HG02623 (cell line): ENCODE data around the gene PTPRG.

Experiments used
- ATAC-seq: cut with Tn5 transposase; IDR thresholded peaks from one replicate; pipeline ENCODE4 v1.9.1; 2021; ENCODE audit warnings: moderate library complexity; ENCODE audit not compliant: unreplicated experiment

The PTPRG gene

DNA sequence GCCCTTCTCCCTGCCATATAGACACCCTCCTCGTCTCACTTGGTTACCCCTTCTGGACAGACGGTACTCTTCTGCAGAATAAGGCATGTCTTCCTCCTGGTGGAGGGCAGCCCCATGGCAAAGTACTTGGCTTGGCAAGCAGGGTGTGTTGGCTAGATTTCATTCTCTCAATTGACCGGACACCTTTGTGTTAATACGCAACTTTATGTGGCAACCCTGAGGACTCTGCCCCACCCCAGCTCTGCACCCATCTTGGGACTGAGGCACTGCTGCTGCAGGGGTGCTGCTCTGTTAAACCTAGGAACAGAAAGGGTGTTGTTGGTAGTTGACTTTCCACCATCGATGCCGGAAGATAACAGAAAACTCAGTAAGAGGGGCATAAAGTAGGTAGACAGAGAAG lies 55.2 kb downstream of the PTPRG start:
- ATAC-seq = no peak

GRCh38 chr3:61617041-61617440 lies 55.7 kb downstream of the PTPRG start:
- ATAC-seq = no peak

DNA sequence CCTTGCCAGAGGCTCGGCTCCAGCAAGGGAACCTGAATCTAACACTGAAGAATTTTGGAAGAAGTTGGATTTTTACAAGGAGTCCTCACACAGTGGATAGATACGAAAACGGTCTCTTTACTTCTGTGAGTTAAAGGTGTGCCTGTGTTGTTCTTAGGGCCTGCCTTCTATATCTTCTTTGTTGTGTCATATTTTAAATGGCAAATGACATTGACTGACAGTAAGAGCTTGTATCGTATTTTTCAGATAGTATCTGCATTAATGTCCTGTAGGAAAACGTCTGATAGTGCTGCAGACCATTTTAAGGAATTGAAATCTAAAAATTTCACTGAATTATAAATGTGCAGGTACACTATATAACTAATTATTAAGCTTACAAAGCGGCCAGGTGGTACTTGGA lies 56.3 kb downstream of the PTPRG start:
- no peak for ATAC-seq

DNA sequence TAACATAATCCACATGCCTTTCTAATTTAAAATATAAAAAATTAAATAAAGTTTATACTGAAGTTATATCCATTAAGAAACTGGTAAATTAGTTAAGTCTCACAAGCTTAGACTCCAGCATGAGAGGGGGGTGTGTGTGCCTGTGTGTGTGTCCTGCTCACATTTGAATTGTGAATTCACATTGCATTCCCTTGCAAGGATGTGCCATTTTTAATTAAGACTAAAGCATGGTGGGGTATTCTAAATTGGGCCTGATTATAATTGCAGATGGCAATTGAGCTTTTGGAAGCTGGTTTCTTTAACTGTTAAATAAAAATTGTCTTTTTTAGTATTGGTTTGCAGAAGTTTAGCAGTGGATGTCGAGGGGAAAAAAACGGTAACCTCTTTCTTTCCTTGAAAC lies 56.9 kb downstream of the PTPRG start:
- ATAC-seq = no peak

DNA sequence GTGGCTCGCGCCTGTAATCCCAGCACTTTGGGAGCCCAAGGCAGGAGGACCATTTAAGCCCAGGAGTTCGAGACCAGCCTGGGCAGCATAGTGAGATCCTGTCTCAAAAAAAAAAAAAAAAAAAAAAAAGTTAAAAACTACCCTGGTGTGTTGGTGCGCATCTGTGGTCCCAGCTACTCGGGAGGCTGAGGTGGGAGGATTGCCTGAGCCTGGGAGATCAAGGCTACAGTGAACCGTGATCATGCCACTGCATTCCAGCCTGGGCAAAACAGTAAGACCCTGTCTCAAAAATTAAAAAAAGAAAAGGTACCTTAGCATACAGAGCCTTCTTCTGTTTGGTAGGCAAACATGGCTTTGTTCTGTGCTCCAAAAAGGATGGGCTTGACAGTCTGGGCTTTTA lies 57.5 kb downstream of the PTPRG start:
- ATAC-seq = no peak

DNA sequence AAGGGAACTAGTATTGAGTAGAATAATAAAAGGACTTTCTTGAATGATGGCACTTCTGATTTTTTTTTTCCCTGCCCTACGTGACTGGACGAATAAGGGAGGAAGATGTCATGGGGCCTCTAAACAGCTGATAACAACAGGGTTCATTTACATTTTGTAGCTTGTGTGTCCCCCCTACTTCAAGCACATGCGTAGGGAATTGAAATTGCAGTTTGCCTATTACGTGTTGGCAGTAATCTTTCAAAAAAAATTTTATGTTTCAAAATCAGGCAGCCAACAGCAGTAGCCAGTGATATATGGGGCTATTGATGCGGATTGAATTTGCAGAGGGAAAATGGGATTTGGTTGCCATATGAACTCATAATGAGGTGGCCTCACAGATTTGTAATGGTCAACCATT lies 58.7 kb downstream of the PTPRG start:
- no peak for ATAC-seq

GRCh38 chr3:61624300-61624699 lies 62.9 kb downstream of the PTPRG start:
- no peak for ATAC-seq

DNA sequence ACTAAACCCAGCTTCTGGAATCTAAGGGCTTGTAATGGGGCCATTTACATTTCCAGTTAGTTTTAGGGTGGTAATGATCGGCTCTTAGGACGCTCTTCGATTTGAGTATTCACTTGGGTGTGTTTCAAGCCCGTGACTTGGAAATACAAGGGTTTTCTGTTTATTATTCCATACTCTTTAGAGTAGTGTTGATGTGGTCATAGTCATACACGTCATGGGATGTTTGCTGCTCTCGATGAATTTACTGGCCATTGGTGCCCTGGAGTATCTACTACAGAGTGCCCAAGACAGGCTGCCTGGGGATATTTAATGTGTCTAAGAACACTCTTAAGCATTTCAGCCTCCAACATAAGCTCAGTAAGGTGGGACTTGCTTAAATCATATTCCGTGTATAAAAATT lies 64.1 kb downstream of the PTPRG start:
- ATAC-seq = no peak

DNA sequence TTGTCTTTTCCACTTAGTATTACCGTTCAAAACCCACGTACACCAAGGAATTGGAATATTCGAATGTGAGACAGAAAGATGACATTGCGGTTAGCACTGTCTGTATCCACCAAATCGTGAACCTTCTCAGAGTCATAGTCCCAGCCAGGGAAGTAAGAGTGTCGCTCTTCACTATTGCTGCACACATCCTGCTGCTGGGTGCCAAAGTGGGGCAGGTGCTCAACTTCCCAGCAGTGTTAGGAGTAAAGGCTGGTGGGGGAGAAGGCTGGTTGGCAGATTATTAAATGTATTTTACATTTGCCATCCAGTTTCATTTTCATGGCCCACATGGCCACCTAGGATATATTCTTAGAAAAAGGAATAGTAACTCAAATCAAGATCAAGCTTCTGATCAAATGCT lies 65.1 kb downstream of the PTPRG start:
- ATAC-seq = no peak

GRCh38 chr3:61627768-61628185 lies 66.4 kb downstream of the PTPRG start:
- ATAC-seq = no peak

DNA sequence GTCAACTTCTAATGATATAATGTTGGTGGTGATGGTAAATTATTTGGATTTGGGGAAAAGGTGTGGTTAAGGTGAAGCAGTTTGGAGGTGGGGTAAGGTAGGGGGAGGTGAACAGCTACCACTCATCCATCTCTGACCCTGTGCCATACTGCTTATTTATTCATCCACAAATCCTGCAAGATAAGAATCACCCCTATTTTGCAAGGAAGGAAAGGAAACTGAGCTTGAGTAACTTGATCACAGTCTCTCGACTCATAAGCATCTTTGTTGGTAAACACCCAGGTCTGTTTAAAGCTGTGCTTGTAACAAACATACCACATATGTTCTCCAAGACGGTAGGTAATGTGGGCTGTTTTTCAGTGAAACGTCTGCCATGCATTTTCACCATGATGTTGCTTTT lies 67.3 kb downstream of the PTPRG start:
- ATAC-seq = no peak

GRCh38 chr3:61629442-61629841 lies 68.1 kb downstream of the PTPRG start:
- no peak for ATAC-seq

DNA sequence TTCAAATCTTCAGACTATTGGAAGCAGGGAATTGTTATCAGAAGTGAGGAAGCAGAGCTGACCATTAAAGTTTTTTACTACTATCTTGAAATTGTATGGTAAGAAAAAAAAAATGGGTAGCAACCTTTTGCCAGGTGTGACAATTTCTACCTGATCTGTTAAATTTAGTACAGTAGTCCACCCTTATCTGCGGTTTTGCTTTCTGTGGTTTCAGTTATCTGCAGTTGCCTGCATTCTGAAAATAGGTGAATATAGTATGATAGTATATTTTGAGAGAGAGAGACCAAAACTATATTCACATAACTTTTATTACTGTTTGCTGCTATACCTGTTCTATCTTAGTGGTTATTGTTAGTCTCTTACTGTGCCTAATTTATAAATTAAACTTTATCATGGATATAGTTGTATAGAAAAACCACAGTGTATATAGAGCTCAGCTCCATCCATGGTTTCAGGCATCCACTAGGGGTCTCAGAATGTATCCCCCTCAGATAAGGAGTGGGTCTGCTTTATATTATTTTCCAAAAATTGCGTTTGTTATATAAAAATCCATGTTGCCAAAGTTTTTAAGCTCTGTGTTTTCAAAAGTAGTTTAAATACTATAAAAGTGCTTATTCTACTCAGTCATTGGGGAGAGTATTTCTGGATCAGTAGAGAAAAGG lies 69.9 kb downstream of the PTPRG start:
- ATAC-seq = no peak

DNA sequence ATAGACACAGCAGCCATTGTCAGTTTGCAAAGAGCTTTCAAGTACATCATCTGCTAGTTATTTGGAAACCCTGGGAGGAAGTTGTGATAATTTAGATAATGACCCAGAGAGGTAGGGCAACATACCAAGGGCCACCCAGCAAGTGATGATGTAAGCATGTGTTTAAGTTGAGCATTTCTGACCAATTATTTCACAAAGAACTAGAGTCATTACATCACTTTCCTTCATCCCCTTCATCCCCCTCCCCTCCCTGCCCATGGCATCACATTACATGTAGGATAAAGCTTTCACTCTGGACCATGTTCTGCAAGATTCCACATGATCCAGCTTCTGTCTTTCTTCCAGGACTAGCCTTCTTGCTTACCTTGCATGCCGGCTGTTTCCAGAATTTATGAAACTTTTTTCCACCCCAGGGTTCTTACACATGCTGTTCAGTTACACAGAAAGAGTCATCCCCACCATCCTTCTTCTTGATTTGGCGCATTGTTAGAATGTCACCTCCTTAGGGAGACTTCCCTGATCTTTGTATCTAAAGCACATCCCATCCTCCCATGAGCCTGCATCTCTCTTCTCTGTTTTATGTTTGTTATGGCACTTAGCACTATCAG lies 71.3 kb downstream of the PTPRG start:
- ATAC-seq = no peak

- ATAC-seq = no peak
Measured at GRCh38 chr3:61634678-61635077, 73.3 kb downstream of the PTPRG start.

GRCh38 chr3:61637088-61638051 lies 76.0 kb downstream of the PTPRG start:
- peak; percentile 80 for ATAC-seq

DNA sequence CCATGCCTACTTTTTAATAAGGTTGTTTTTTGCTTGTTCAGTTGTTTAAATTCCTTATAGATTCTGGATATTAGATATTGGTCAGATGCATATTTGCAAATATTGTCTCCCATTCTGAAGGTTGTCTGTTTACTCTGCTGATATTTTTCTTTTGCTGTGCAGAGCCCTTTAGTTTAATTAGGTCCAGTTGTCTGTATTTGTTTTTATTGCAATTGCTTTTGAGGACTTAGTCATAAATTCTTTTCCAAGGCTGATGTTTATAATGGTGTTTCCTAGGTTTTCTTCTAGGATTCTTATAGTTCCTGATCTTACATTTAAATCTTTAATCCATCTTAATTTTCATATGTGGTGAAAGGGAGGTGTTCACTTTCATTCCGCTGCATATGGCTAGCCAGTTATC lies 77.4 kb downstream of the PTPRG start:
- ATAC-seq = no peak

GRCh38 chr3:61639991-61640390 lies 78.6 kb downstream of the PTPRG start:
- ATAC-seq = no peak

- ATAC-seq = no peak
Measured at GRCh38 chr3:61645148-61645547, 83.8 kb downstream of the PTPRG start.

- no peak for ATAC-seq
Measured at GRCh38 chr3:61646360-61646759, 85.0 kb downstream of the PTPRG start.

- ATAC-seq = no peak
Measured at GRCh38 chr3:61646851-61647525, 85.6 kb downstream of the PTPRG start.
